Peyer's patch (tissue), 4 donors: ENCODE measurements around the gene LZTS2.

Experiments used
- POLR2A ChIP-seq, 2 donors: fragments of 450-650 bp; IDR thresholded peaks; one replicate each; pipeline ENCODE4 v1.5.1; 2017; ENCODE audit warnings: antibody characterized with exemption in 2 of 2, mild to moderate bottlenecking in 2 of 2, moderate library complexity in 2 of 2
- TF ChIP-seq, protein P1 (sequence below), 6 experiments: fragments of 450-650 bp in 4 of 6; fragments of 200-600 bp in 2 of 6; sonication (generic) in 1 of 6; IDR thresholded peaks; one replicate each; pipeline ENCODE4 v1.5.1; 2017 to 2019; ENCODE audit warnings: antibody characterized with exemption in 6 of 6, mild to moderate bottlenecking in 3 of 6, moderate library complexity in 1 of 6

DNA sequence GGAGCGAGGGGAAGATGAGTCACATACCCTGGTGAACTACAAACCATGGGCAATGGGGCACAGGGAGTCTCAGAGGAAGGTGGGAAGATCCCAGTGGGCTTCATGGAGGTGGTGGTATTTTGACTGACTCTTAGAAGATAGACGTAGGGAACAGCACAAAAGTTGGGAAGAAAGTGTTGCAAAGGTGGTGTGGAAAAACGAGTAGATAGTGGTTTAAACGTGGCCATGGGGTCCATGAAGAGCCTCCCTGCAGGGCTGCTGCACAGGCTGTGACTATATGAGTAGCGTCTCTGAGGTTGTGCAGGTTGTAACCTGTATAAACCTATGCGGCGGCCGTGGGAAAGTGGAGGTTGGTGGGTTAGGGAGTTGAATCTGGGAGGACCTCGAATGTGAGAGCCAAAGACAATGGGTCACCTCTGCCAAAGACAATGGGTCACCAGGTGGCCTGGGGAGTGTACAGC lies 13.8 kb downstream of the LZTS2 start:
- TF ChIP-seq POLR2A (IDR thresholded peaks at IDR 0.05) = no peak
- TF ChIP-seq, protein P1, sequence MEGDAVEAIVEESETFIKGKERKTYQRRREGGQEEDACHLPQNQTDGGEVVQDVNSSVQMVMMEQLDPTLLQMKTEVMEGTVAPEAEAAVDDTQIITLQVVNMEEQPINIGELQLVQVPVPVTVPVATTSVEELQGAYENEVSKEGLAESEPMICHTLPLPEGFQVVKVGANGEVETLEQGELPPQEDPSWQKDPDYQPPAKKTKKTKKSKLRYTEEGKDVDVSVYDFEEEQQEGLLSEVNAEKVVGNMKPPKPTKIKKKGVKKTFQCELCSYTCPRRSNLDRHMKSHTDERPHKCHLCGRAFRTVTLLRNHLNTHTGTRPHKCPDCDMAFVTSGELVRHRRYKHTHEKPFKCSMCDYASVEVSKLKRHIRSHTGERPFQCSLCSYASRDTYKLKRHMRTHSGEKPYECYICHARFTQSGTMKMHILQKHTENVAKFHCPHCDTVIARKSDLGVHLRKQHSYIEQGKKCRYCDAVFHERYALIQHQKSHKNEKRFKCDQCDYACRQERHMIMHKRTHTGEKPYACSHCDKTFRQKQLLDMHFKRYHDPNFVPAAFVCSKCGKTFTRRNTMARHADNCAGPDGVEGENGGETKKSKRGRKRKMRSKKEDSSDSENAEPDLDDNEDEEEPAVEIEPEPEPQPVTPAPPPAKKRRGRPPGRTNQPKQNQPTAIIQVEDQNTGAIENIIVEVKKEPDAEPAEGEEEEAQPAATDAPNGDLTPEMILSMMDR (IDR thresholded peaks at IDR 0.05) = no peak
